ENCODE results near the gene ALK.

ALK gene

DNA sequence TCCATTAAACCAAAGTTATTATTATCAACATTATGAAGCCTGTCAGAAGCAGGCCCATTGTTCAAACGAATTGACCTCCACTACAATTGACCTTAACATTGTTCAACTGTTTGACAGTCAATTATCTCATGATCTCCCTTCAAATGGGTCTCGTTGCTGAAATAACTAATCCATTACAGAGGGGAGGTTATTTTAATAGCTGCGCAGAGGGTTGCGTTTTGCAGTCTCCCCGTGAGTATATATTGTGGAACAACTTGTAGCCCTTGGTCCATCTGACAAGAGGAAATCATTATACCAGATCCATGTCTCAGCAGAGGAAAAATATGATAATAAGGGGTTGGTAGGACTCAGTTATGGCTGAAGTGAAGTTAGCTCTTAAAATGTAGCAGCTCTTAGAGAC lies 159.1 kb downstream of the ALK start:
- no peaks in the 10 kb centered on the region for H3K36me3 ChIP-seq (ENCODE audit: insufficient read depth, low read length)
- H3K9me2 ChIP-seq (ENCODE audit: low read depth, low read length): no peaks in the 10 kb centered on the region
- H2AFZ ChIP-seq (ENCODE audit: low read length): no peak overlapping the region
- H3K9me3 ChIP-seq (ENCODE audit: low read length): no peaks in the 10 kb centered on the region
- H3K4me2 ChIP-seq (ENCODE audit: low read length): no peak overlapping the region
- H4K20me1 ChIP-seq (ENCODE audit: insufficient read depth, low read length): no peaks in the 10 kb centered on the region
- no peaks in the 10 kb centered on the region for H3K27me3 ChIP-seq (ENCODE audit: insufficient read depth, low read length)
- TF ChIP-seq, protein P1, sequence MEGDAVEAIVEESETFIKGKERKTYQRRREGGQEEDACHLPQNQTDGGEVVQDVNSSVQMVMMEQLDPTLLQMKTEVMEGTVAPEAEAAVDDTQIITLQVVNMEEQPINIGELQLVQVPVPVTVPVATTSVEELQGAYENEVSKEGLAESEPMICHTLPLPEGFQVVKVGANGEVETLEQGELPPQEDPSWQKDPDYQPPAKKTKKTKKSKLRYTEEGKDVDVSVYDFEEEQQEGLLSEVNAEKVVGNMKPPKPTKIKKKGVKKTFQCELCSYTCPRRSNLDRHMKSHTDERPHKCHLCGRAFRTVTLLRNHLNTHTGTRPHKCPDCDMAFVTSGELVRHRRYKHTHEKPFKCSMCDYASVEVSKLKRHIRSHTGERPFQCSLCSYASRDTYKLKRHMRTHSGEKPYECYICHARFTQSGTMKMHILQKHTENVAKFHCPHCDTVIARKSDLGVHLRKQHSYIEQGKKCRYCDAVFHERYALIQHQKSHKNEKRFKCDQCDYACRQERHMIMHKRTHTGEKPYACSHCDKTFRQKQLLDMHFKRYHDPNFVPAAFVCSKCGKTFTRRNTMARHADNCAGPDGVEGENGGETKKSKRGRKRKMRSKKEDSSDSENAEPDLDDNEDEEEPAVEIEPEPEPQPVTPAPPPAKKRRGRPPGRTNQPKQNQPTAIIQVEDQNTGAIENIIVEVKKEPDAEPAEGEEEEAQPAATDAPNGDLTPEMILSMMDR (IDR thresholded peaks at IDR 0.05; ENCODE audit: low read length): no peak
- no peak overlapping the region for H3K4me3 ChIP-seq (ENCODE audit: low read depth, low read length, poor library complexity, severe bottlenecking)
- H3F3A ChIP-seq (ENCODE audit: insufficient read depth, low read length): no peaks in the 10 kb centered on the region
- H3K27ac ChIP-seq (ENCODE audit: low read depth, low read length, poor library complexity, severe bottlenecking): no peak overlapping the region
- H3K79me2 ChIP-seq (ENCODE audit: insufficient read depth, low read length): no peaks in the 10 kb centered on the region
- no peak overlapping the region for H3K9ac ChIP-seq (ENCODE audit: low read length)
- H3K4me1 ChIP-seq (ENCODE audit: insufficient read depth, low read length, severe bottlenecking): no peaks in the 10 kb centered on the region

DNA sequence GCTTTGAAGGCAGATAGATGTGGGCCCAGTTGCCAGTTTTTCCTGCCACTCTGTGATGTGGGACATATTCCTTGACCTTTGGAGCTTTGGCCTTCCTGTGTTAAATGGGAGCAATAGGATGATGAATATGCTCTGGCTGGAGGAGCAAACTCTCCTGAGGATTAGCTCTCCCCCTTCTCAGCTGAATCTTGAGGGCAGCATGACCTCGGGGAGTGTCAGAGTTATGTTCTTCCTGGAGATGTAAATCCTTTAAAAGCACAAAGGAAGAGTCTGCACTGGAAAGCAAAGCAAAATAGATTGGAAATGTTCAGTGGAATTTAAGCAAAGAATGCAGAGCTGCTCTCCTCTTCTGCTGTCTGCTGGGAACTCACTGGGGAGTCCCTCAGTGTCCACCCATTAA lies 160.1 kb downstream of the ALK start:
- Histone ChIP-seq H3K36me3 (ENCODE audit: insufficient read depth, low read length) (no peaks in the 10 kb centered on the region), H3K4me2 (ENCODE audit: low read length) (no peak overlapping the region), H3K9me2 (ENCODE audit: low read depth, low read length) (no peaks in the 10 kb centered on the region), H4K20me1 (ENCODE audit: insufficient read depth, low read length) (no peaks in the 10 kb centered on the region), H2AFZ (ENCODE audit: low read length) (no peak overlapping the region), H3F3A (ENCODE audit: insufficient read depth, low read length) (no peaks in the 10 kb centered on the region), H3K27ac (ENCODE audit: low read depth, low read length, poor library complexity, severe bottlenecking) (no peak overlapping the region), H3K4me1 (ENCODE audit: insufficient read depth, low read length, severe bottlenecking) (no peaks in the 10 kb centered on the region), H3K9ac (ENCODE audit: low read length) (no peak overlapping the region), H3K27me3 (ENCODE audit: insufficient read depth, low read length) (no peaks in the 10 kb centered on the region), H3K79me2 (ENCODE audit: insufficient read depth, low read length) (no peaks in the 10 kb centered on the region), H3K4me3 (ENCODE audit: low read depth, low read length, poor library complexity, severe bottlenecking) (no peak overlapping the region), H3K9me3 (ENCODE audit: low read length) (no peaks in the 10 kb centered on the region)
- TF ChIP-seq EZH2 (IDR thresholded peaks at IDR 0.05; ENCODE audit: borderline replicate concordance, low read length): no peak
- TF ChIP-seq, protein P1 (IDR thresholded peaks at IDR 0.05; ENCODE audit: low read length): no peak

DNA sequence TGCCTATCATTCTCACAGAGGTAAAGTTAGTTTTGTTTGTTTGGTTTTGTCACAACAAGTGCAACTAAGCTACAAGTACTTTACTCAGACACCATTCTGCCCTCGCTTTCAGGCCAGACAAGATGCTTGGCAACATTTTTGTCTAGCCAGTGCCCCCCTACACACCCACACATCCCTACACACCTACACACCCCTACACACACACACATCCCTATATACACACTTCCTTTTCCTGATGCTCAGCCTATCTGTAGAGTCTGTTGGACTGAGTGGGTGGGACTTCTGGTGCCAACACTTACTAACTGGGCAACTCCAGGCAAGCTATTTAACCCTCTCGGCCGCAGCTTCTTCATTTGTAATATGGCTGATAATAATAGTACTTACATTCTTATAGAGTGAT lies 161.4 kb downstream of the ALK start:
- no peaks in the 10 kb centered on the region for H3K4me1 ChIP-seq (ENCODE audit: insufficient read depth, low read length, severe bottlenecking)
- no peak overlapping the region for H3K4me2 ChIP-seq (ENCODE audit: low read length)

More for the DNA sequence above, 161.4 kb downstream of the ALK start:
- Histone ChIP-seq H3K9me3 (ENCODE audit: low read length) (no peaks in the 10 kb centered on the region), H2AFZ (ENCODE audit: low read length) (no peak overlapping the region), H3K4me3 (ENCODE audit: low read depth, low read length, poor library complexity, severe bottlenecking) (no peak overlapping the region), H3K27ac (ENCODE audit: low read depth, low read length, poor library complexity, severe bottlenecking) (no peak overlapping the region), H4K20me1 (ENCODE audit: insufficient read depth, low read length) (no peaks in the 10 kb centered on the region), H3F3A (ENCODE audit: insufficient read depth, low read length) (no peaks in the 10 kb centered on the region), H3K79me2 (ENCODE audit: insufficient read depth, low read length) (no peaks in the 10 kb centered on the region), H3K9me2 (ENCODE audit: low read depth, low read length) (no peaks in the 10 kb centered on the region), H3K9ac (ENCODE audit: low read length) (no peak overlapping the region), H3K27me3 (ENCODE audit: insufficient read depth, low read length) (no peaks in the 10 kb centered on the region), H3K36me3 (ENCODE audit: insufficient read depth, low read length) (no peaks in the 10 kb centered on the region)
- no peak for TF ChIP-seq EZH2 (IDR thresholded peaks at IDR 0.05; ENCODE audit: borderline replicate concordance, low read length)
- TF ChIP-seq, protein P1 (IDR thresholded peaks at IDR 0.05; ENCODE audit: low read length): no peak
